ENCODE measurements around the gene CDRT15L2. TPM values are rescaled to one million over a fixed set of nuclear protein-coding genes. Genes with fewer than 3 reads are reported as not detected.
"Not testable (repeated sequence)": the region's sequence is repeated elsewhere in the genome, so short reads cannot be mapped to it uniquely, and the experiment has no call there.

The CDRT15L2 gene
- total and polyA plus RNA-seq, 4 donors = not detected

GRCh38 chr17:20562587-20562986 is 16.9 kb upstream of the CDRT15L2 start:
- Histone ChIP-seq H3K36me3 (ENCODE audit: control insufficient read depth in 4 of 4, insufficient read depth in 3 of 4, low read depth in 1 of 4, low read length in 3 of 4) (no peaks in the 10 kb centered on the region), H3K9me3 (ENCODE audit: control insufficient read depth in 4 of 4, low read length in 3 of 4) (no peaks in the 10 kb centered on the region), H3K27ac (ENCODE audit: low read depth in 1 of 2, low read length in 2 of 2) (no peak overlapping the region), H3K9ac (ENCODE audit: low read depth in 1 of 2, low read length in 2 of 2) (no peak overlapping the region), H3K4me3 (ENCODE audit: low read depth in 1 of 3, low read length in 3 of 3) (no peak overlapping the region), H3K4me1 (ENCODE audit: control insufficient read depth in 4 of 4, insufficient read depth in 4 of 4, low read length in 3 of 4) (no peaks in the 10 kb centered on the region), H3K27me3 (ENCODE audit: control insufficient read depth in 4 of 4, insufficient read depth in 4 of 4, low read length in 3 of 4) (no peaks in the 10 kb centered on the region)
- TF ChIP-seq SP1 (IDR thresholded peaks at IDR 0.05) (no peak), RAD21 (IDR thresholded peaks at IDR 0.05) (no peak), JUND (IDR thresholded peaks at IDR 0.05) (no peak), RXRA (IDR thresholded peaks at IDR 0.05) (no peak), TAF1 (conservative IDR thresholded peaks at IDR 0.05) (no peak), REST (IDR thresholded peaks at IDR 0.05) (no peak), ATF3 (IDR thresholded peaks at IDR 0.05) (no peak), HNF4G (IDR thresholded peaks at IDR 0.05) (no peak), MAX (IDR thresholded peaks at IDR 0.05) (no peak), FOXA2 (IDR thresholded peaks at IDR 0.05) (no peak), GABPA (IDR thresholded peaks at IDR 0.05 in 1 of 2, conservative IDR thresholded peaks at IDR 0.05 in 1 of 2) (no peak), HNF4A (conservative IDR thresholded peaks at IDR 0.05) (no peak), ZBTB33 (IDR thresholded peaks at IDR 0.05) (no peak), FOXA1 (IDR thresholded peaks at IDR 0.05) (no peak), NR2F2 (IDR thresholded peaks at IDR 0.05) (no peak), CTCF (IDR thresholded peaks at IDR 0.05; ENCODE audit: low read depth, low read length, missing input control) (no peak), YY1 (IDR thresholded peaks at IDR 0.05) (no peak), EGR1 (IDR thresholded peaks at IDR 0.05; ENCODE audit: low read depth in 2 of 2) (no peak)
- 86% methylated on average over 3 of the region's 3 CpGs for WGBS
- DNase-seq (ENCODE audit: low spot score) = no peak

- WGBS = 82% methylated on average over 5 of the region's 5 CpGs
- not testable (repeated sequence) for H3K4me1 ChIP-seq (ENCODE audit: control insufficient read depth in 4 of 4, insufficient read depth in 4 of 4, low read length in 3 of 4); DNase-seq (ENCODE audit: low spot score); H3K9ac ChIP-seq (ENCODE audit: low read depth in 1 of 2, low read length in 2 of 2); H3K9me3 ChIP-seq (ENCODE audit: control insufficient read depth in 4 of 4, low read length in 3 of 4); H3K36me3 ChIP-seq (ENCODE audit: control insufficient read depth in 4 of 4, insufficient read depth in 3 of 4, low read depth in 1 of 4, low read length in 3 of 4); H3K27ac ChIP-seq (ENCODE audit: low read depth in 1 of 2, low read length in 2 of 2); H3K4me3 ChIP-seq (ENCODE audit: low read depth in 1 of 3, low read length in 3 of 3); H3K27me3 ChIP-seq (ENCODE audit: control insufficient read depth in 4 of 4, insufficient read depth in 4 of 4, low read length in 3 of 4)
These were observed 14.3 kb upstream of the CDRT15L2 start for GRCh38 chr17:20565245-20565644.

Measured in liver (tissue), 9 donors.